Fibroblast of pulmonary artery (primary cell): ENCODE results near the gene NTRK2.

Experiments
- DNase-seq: peaks from one replicate; pipeline ENCODE4 v3.0.0-alpha.2; 2010; ENCODE audit warnings: low read depth
- H3K4me3 ChIP-seq: replicated peaks from 2 replicates; pipeline ENCODE4 v1.5.1; 2011; ENCODE audit warnings: low read depth, mild to moderate bottlenecking, control low read depth, low read length, moderate library complexity
- TF ChIP-seq, protein P1 (sequence below): IDR thresholded peaks from 2 replicates; pipeline ENCODE4 v1.5.1; 2011; ENCODE audit warnings: mild to moderate bottlenecking, control low read depth, low read length, inconsistent platforms; ENCODE audit errors: missing control alignments

Gene NTRK2

DNA sequence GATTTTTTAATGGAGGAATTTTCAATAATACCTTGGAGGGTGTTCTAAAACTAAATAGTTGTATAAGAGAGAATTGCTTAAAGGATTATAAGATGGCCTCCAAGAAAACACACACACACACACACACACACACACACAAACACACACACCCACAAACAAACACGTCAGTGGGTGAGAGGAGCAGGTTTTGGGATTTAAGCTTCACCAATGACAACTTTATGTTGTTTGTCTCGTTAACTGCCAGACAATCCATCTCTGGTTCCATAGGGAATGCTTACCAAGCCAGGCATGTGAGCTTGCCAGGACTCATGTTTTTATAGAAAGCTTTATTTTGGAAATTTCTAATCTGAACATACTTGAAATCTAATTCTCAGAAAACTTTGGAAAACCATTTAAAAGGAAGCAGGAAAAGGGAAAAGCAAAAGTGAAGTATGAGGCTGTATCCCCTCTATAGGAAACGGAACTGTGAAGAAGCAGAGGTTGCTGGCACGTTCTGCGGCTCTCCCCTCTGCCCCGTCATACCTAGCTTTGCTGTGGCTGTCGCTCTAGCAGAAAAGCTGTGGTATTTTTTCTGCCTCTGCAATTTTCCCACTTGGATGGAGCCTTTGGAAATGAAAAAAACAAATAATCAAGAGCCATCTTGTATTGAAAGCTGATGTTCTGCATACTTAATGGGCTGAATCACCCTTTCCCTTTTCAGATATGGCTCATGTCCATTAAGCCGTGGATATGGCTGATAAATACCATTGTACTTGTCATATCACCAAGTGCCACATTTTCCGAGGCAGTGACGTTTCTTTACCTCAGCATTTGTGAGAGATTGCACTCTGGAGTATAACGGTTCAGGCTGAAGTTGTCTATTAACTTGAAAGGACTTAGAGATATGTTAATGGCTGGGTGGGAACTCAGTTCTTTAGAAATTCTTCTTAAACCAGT lies 112.7 kb downstream of the NTRK2 start:
- peak; percentile 44 for DNase-seq
- TF ChIP-seq, protein P1, sequence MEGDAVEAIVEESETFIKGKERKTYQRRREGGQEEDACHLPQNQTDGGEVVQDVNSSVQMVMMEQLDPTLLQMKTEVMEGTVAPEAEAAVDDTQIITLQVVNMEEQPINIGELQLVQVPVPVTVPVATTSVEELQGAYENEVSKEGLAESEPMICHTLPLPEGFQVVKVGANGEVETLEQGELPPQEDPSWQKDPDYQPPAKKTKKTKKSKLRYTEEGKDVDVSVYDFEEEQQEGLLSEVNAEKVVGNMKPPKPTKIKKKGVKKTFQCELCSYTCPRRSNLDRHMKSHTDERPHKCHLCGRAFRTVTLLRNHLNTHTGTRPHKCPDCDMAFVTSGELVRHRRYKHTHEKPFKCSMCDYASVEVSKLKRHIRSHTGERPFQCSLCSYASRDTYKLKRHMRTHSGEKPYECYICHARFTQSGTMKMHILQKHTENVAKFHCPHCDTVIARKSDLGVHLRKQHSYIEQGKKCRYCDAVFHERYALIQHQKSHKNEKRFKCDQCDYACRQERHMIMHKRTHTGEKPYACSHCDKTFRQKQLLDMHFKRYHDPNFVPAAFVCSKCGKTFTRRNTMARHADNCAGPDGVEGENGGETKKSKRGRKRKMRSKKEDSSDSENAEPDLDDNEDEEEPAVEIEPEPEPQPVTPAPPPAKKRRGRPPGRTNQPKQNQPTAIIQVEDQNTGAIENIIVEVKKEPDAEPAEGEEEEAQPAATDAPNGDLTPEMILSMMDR = no peak
- no peak overlapping the region for H3K4me3 ChIP-seq

DNA sequence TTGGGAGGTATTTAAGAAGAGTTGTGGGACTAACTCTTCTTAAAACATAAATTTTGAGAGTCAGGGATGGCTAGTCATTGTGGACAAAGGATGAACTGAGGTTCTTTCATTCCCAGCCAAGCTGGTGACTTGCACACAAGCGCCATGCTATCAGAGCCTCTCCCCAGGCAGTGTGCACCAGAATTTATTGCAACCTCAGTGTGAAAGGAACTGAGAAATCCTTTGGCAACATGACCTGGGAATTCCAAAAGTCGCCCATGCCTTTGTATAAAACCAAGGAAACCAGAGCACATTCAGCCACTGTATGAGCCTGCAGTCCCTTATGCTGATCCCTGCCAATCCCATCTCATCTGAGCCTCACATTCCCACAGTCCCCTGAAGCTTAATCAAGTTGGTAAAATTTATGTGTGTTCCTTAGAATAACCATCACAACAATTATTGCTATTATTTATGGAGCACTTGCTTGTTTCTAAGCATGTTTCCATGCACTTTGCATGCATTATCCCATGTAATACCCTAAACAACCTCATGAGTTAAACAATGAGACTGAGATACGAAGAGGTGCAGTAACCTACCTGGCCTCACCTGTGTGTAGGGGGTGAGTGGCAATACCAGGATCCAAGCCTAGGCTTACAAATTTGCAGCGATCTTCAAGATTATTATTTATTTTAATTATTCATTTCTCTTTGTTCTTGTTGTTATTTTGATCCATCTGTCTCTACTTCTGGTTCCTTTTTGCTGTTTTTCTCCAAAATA lies 116.4 kb downstream of the NTRK2 start:
- TF ChIP-seq, protein P1 = no peak

DNA sequence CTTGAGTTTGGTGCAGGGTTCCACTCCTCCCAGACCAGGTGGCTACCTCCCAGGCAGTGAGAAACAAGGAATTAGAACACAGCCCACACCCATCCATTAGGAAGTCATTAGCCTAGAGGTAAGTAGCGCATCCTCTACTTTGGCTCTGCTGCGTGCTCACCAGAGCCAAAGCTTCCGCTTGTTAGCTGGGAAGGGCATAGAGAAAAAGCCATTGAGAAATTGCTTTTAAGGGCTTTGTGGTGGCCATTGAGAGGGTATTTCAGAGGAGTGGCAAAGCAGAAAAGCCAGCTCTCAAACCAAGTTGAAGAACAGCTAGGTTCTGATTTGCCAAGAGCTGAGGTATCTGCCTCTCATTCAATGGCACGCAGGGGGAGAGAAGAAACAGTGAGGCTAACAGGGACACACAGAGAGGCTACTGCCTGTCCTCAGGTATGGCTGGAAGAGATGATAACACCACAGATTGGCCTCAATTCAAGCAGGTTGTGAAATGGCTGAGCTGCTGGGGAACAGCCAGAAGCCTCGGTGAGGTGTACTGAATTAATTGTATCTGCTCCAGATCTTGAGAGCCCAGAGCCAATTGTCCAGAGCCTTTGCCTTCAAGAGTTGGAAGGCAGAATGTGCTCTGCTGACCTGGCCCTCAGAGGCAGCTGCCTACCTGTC lies 119.4 kb downstream of the NTRK2 start:
- H3K4me3 ChIP-seq = no peak overlapping the region
- TF ChIP-seq, protein P1 = no peak
- no peak for DNase-seq

More for the DNA sequence above, 116.4 kb downstream of the NTRK2 start:
- no peak for DNase-seq
- H3K4me3 ChIP-seq = no peak overlapping the region

DNA sequence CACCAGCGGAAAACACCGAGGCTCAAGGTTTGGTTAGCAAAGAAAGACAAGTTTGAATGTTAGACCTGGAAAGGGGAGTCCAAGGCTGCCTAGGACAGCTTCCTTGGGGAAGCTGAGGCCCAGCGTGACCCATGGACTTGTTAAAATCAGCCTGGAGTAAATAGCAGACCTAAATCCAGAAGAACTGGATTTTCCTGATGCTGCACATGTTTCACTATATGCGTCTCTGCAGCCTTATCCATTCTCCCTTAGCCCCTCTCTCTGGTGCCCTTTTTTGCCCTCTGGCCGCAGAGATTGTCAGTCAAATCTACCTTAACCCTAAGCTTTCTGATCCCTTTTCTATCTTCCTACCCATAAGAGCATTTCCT lies 119.9 kb downstream of the NTRK2 start:
- TF ChIP-seq, protein P1 = no peak
- H3K4me3 ChIP-seq = no peak overlapping the region
- no peak for DNase-seq

DNA sequence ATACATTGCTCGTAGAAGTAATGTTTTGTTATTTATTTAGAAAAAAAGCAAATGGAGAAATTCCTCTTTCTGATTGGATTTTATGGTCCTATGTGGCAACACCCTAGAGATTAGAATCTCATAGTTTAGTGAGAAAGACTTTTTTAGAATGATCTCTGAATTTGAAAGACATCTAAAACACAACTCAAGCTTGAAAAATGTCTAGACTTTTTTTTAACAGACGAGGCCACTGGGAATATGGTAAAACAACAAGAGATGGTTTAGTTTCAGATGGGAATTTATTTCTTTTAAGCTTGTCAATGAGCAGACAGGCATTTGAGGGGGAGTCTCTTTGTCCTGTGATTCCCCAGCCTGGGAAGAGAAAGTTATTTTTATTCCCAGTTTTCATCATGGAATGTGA lies 122.1 kb downstream of the NTRK2 start:
- H3K4me3 ChIP-seq = no peak overlapping the region
- DNase-seq = no peak
- TF ChIP-seq, protein P1 = no peak

DNA sequence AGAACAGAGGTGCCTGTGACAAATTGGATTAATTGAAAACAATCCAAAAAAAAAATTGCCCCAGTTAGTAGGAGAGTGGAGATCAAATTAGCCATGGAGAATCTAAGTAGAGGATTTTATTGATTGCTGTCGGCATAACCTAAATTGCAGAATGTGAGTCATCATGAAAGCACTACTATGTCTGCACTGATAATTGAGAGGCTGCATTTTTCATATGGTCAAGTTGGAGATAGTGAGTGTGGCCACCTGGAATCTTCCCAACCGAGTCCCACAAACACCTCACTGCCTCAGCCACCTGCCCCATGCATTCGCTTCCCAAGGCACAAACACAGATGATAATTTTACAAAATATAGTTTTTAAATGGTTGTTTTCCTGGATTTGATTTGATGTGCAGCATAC lies 123.7 kb downstream of the NTRK2 start:
- TF ChIP-seq, protein P1 = no peak
- DNase-seq = no peak

More for the DNA sequence above, 123.7 kb downstream of the NTRK2 start:
- no peak overlapping the region for H3K4me3 ChIP-seq
